DND-41 (cell line): Measurements from ENCODE around the gene PSTPIP2.

ENCODE experiments used
- ATAC-seq: fragments of 200-7000 bp; cut with Tn5 transposase; 3 replicates; pipeline ENCODE4 v1.9.1; 2021; ENCODE audit warnings: low read depth; ENCODE audit not compliant: insufficient read depth
- DNase-seq: peaks from one replicate; pipeline ENCODE4 v3.0.0-alpha.2; 2020
- H2AFZ ChIP-seq: 2 replicates; pipeline ENCODE4 v1.6.0; 2012; ENCODE audit warnings: low read depth, low read length
- H3K27ac ChIP-seq: 2 replicates; pipeline ENCODE4 v1.5.1; 2012; ENCODE audit warnings: low read length, inconsistent platforms
- H3K27me3 ChIP-seq: fragments of 200-600 bp; sonication (generic); 2 replicates; pipeline ENCODE4 v1.6.0; 2012; ENCODE audit warnings: low read length, mild to moderate bottlenecking, inconsistent platforms; ENCODE audit not compliant: insufficient read depth, poor library complexity
- H3K36me3 ChIP-seq: 2 replicates; pipeline ENCODE4 v1.5.1; 2012; ENCODE audit warnings: low read length, inconsistent platforms; ENCODE audit not compliant: insufficient read depth
- H3K4me1 ChIP-seq: 2 replicates; pipeline ENCODE4 v1.5.1; 2012; ENCODE audit warnings: mild to moderate bottlenecking, low read length; ENCODE audit not compliant: insufficient read depth
- H3K4me2 ChIP-seq: 2 replicates; pipeline ENCODE4 v1.6.0; 2012; ENCODE audit warnings: mild to moderate bottlenecking, moderate library complexity, low read length, inconsistent platforms; ENCODE audit not compliant: insufficient read depth
- H3K4me3 ChIP-seq, 2 experiments: fragments of 200-600 bp in 1 of 2; shearing (Covaris generic) in 1 of 2; 2 replicates each; pipeline ENCODE4 v1.5.1; 2012 to 2016; ENCODE audit warnings: inconsistent platforms in 2 of 2, low read length in 2 of 2, mild to moderate bottlenecking in 2 of 2, low read depth in 1 of 2, moderate library complexity in 1 of 2
- H3K79me2 ChIP-seq: 2 replicates; pipeline ENCODE4 v1.6.0; 2012; ENCODE audit warnings: low read length, inconsistent platforms; ENCODE audit not compliant: insufficient read depth
- H3K9ac ChIP-seq: 2 replicates; pipeline ENCODE4 v1.6.0; 2012; ENCODE audit warnings: low read depth, mild to moderate bottlenecking, inconsistent platforms, low read length, moderate library complexity
- H3K9me3 ChIP-seq: 2 replicates; pipeline ENCODE4 v1.5.1; 2012; ENCODE audit warnings: low read length, moderate library complexity, mild to moderate bottlenecking, inconsistent platforms; ENCODE audit not compliant: insufficient read depth, severe bottlenecking
- H4K20me1 ChIP-seq: 2 replicates; pipeline ENCODE4 v1.6.0; 2012; ENCODE audit warnings: low read length; ENCODE audit not compliant: insufficient read depth
- CTCF ChIP-seq: IDR thresholded peaks from 2 replicates; pipeline ENCODE4 v1.5.1; 2012; ENCODE audit warnings: borderline replicate concordance, low read length, moderate library complexity, mild to moderate bottlenecking; ENCODE audit not compliant: poor library complexity, severe bottlenecking; ENCODE audit errors: extremely low read depth
- EZH2 ChIP-seq: IDR thresholded peaks from 3 replicates; pipeline ENCODE4 v1.6.1; 2012; ENCODE audit warnings: borderline replicate concordance, low read depth, mild to moderate bottlenecking, moderate library complexity, low read length, inconsistent platforms; ENCODE audit not compliant: severe bottlenecking

Gene PSTPIP2

GRCh38 chr18:46098616-46098933 is 26.5 kb upstream of the PSTPIP2 start:
- ATAC-seq, result no peak
- Histone ChIP-seq H3K36me3 (peaks cover 24% of the 10 kb centered on the region), H3K27ac (peak overlapping the region; percentile 91), H4K20me1 (peaks cover 13% of the 10 kb centered on the region; the same call in 1 of the 2 replicates), H3K4me3 (peak overlapping the region; percentile 68 to 89; a peak in 3 of 4 replicates), H3K4me2 (peak overlapping the region; percentile 68), H3K9ac (peak overlapping the region; percentile 73), H2AFZ (peak overlapping the region; percentile 64), H3K27me3 (no peaks in the 10 kb centered on the region), H3K9me3 (no peaks in the 10 kb centered on the region), H3K79me2 (peaks cover 62% of the 10 kb centered on the region), H3K4me1 (peaks cover 52% of the 10 kb centered on the region)
- TF ChIP-seq CTCF (no peak), EZH2 (no peak)
- no peak for DNase-seq

- Histone ChIP-seq H3K79me2 (peaks cover 64% of the 10 kb centered on the region), H3K9ac (peak within 1 kb of the TSS; percentile 73), H2AFZ (peak within 1 kb of the TSS; percentile 74), H3K27me3 (no peaks in the 10 kb centered on the region), H3K36me3 (peaks cover 30% of the 10 kb centered on the region), H3K4me1 (peaks cover 52% of the 10 kb centered on the region), H3K4me2 (peak within 1 kb of the TSS; percentile 68), H3K9me3 (no peaks in the 10 kb centered on the region), H4K20me1 (peaks cover 19% of the 10 kb centered on the region; the same call in 1 of the 2 replicates), H3K27ac (peak within 1 kb of the TSS; percentile 91), H3K4me3 (peak within 1 kb of the TSS; percentile 68 to 89)
- ATAC-seq, result peak; percentile 83
- DNase-seq, result peak; percentile 87
- TF ChIP-seq EZH2 (no peak), CTCF (peak; percentile 35)
These were observed 25.9 kb upstream of the PSTPIP2 start, which contains the start of gene ATP5F1A for GRCh38 chr18:46097801-46098615. Gene ATP5F1A (minus strand): TSS chr18:46098296. CDS start chr18:46098231, 65 bp downstream.

- H4K20me1 ChIP-seq, result peaks cover 23% of the 10 kb centered on the region; the same call in 1 of the 2 replicates
- peak overlapping the region; percentile 74 for H2AFZ ChIP-seq
- no peaks in the 10 kb centered on the region for H3K27me3 ChIP-seq
- H3K4me1 ChIP-seq, result peaks cover 50% of the 10 kb centered on the region
- DNase-seq (peak; percentile 35), ATAC-seq (peak; percentile 29)
- peak overlapping the region; percentile 68 to 89 for H3K4me3 ChIP-seq
- H3K27ac ChIP-seq, result peak overlapping the region; percentile 91
- H3K9ac ChIP-seq, result peak overlapping the region; percentile 73
- TF ChIP-seq CTCF (no peak), EZH2 (no peak)
- peaks cover 68% of the 10 kb centered on the region for H3K79me2 ChIP-seq
- H3K36me3 ChIP-seq, result peaks cover 34% of the 10 kb centered on the region
- H3K9me3 ChIP-seq, result no peaks in the 10 kb centered on the region
- peak overlapping the region; percentile 68 for H3K4me2 ChIP-seq
These were observed 25.4 kb upstream of the PSTPIP2 start for GRCh38 chr18:46097431-46097800.
